Sigmoid colon (tissue), 7 donors: ENCODE results near the gene DHX9. TPM values are rescaled to one million over a fixed set of nuclear protein-coding genes. Genes with fewer than 3 reads are reported as not detected.

Experiments used
- DNase-seq: peaks from one replicate; pipeline ENCODE4 v3.0.0-alpha.2; 2019
- H3K27ac ChIP-seq, 4 donors: fragments of 200-600 bp; sonication (generic); one replicate each; pipeline ENCODE4 v1.5.1; 2016 to 2019; ENCODE audit warnings: mild to moderate bottlenecking in 1 of 4
- H3K27me3 ChIP-seq, 3 donors: fragments of 200-600 bp; sonication (generic); one replicate each; pipeline ENCODE4 v1.5.1; 2019; ENCODE audit warnings: mild to moderate bottlenecking in 1 of 3
- H3K36me3 ChIP-seq, 4 donors: fragments of 200-600 bp; sonication (generic); one replicate each; pipeline ENCODE4 v1.5.1; 2016 to 2019
- H3K4me1 ChIP-seq, 4 donors: fragments of 200-600 bp; sonication (generic); one replicate each; pipeline ENCODE4 v1.5.1; 2017 to 2019
- H3K4me3 ChIP-seq, 4 donors: fragments of 200-600 bp; sonication (generic); one replicate each; pipeline ENCODE4 v1.5.1; 2017 to 2019; ENCODE audit warnings: mild to moderate bottlenecking in 2 of 4, moderate library complexity in 1 of 4
- H3K9me3 ChIP-seq, 4 donors: fragments of 200-600 bp in 3 of 4; sonication (generic) in 3 of 4; one replicate each; pipeline versions ENCODE4 v1.5.1 to v1.6.1; 2013 to 2019
- EP300 ChIP-seq, 4 donors: sonication (generic); formaldehyde crosslinking; IDR thresholded peaks; one replicate each; pipeline ENCODE4 v1.6.1; 2017; ENCODE audit warnings: antibody characterized with exemption in 4 of 4
- POLR2A ChIP-seq, 2 donors: fragments of 450-650 bp; IDR thresholded peaks; one replicate each; pipeline ENCODE4 v1.6.1; 2016; ENCODE audit warnings: antibody characterized with exemption in 2 of 2, mild to moderate bottlenecking in 2 of 2, moderate library complexity in 2 of 2
- POLR2AphosphoS5 ChIP-seq, 4 donors: sonication (generic); formaldehyde crosslinking; IDR thresholded peaks; one replicate each; pipeline ENCODE4 v1.6.1; 2017; ENCODE audit warnings: antibody characterized with exemption in 4 of 4
- WGBS, 2 donors: extraction: QIAGEN DNeasy Blood & Tissue Kit; methylation state at CpG; one replicate each; pipeline ENCODE4 v1.1.7; 2013; 5-methylcytosine and 5-hydroxymethylcytosine counted together
- intact Hi-C: fragments of 100-400 bp; cut with DNase I; formaldehyde crosslinking; loops from one replicate; pipeline ENCODE4 v1.15.1; 2023
- polyA plus RNA-seq, 3 donors: library from polyadenylated mRNA; stranded (reverse); fragments of 200-250 nt; gene quantifications; one replicate each; pipeline ENCODE4 v1.2.3, GENCODE V29; 2013
- total RNA-seq, 4 donors: library from RNA; depleted of rRNA; stranded (reverse); fragments of >200 nt; gene quantifications; one replicate each; pipeline ENCODE4 v1.1.0, GENCODE V29; 2016
- TF ChIP-seq, protein P1 (sequence below), 4 experiments: fragments of 450-650 bp in 3 of 4; fragments of 200-600 bp in 1 of 4; IDR thresholded peaks; one replicate each; pipeline ENCODE4 v1.5.1; 2016 to 2019; ENCODE audit warnings: antibody characterized with exemption in 4 of 4, mild to moderate bottlenecking in 3 of 4, moderate library complexity in 2 of 4
- donor health status: healthy with polysubstance abuse.
- donor health status: Bipolar disorder and iron deficiency.
- donor health status: healthy.

DHX9 gene
- total and polyA plus RNA-seq, 7 donors = 25.4 to 96.7 (median 68.4) TPM

DNA sequence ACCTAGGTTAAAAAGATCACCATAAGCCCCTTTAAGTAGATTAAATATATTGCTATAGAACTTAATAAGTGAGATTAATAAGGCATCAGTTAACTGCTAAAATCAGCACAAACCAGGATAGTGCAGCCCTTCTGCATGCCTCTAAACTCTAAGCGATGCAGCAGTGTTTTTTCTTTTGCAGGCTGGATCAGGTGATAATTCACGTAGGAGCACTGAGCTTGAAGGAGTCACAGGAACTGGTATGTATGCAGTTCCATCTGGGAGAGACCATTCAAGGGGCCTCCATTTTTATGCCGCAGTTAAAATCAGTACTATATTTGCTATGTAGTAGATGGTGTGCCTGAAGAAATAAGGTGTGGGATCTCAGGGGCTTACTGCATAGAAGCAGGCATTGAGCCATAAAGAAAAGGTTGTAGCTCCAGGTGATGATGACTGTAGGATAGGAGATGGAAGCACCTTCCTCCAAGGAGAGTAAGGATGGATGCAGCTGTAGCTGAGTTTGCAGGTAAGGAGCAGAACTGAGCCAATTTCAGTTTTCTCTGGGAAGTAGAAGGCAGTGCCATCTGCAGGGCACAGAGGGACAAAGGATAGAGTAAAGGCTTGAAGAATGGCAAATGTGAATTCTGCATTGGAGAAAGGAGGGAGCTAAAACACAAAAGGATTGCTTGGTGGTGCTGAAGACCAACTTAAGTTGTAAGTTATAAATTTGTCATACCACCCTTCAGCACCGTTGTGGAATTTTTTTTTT lies 27.0 kb upstream of the DHX9 start:
- Histone ChIP-seq H3K4me3 (no peak overlapping the region), H3K27me3 (no peaks in the 10 kb centered on the region), H3K9me3 (no peaks in the 10 kb centered on the region), H3K4me1 (no peaks in the 10 kb centered on the region), H3K36me3 (peaks cover 0 to 47% (median 9%) of the 10 kb centered on the region in 4 donors), H3K27ac (no peak overlapping the region)
- TF ChIP-seq POLR2AphosphoS5 (IDR thresholded peaks at IDR 0.05) = no peak
- TF ChIP-seq, protein P1, sequence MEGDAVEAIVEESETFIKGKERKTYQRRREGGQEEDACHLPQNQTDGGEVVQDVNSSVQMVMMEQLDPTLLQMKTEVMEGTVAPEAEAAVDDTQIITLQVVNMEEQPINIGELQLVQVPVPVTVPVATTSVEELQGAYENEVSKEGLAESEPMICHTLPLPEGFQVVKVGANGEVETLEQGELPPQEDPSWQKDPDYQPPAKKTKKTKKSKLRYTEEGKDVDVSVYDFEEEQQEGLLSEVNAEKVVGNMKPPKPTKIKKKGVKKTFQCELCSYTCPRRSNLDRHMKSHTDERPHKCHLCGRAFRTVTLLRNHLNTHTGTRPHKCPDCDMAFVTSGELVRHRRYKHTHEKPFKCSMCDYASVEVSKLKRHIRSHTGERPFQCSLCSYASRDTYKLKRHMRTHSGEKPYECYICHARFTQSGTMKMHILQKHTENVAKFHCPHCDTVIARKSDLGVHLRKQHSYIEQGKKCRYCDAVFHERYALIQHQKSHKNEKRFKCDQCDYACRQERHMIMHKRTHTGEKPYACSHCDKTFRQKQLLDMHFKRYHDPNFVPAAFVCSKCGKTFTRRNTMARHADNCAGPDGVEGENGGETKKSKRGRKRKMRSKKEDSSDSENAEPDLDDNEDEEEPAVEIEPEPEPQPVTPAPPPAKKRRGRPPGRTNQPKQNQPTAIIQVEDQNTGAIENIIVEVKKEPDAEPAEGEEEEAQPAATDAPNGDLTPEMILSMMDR (IDR thresholded peaks at IDR 0.05) = no peak
- no peak for TF ChIP-seq POLR2A (IDR thresholded peaks at IDR 0.05)
- no peak for TF ChIP-seq EP300 (IDR thresholded peaks at IDR 0.05)
- no peak for DNase-seq
- 79 to 92% methylated on average over 4 of the region's 4 CpGs for WGBS, 2 donors
- intact Hi-C loops = no loop called here

DNA sequence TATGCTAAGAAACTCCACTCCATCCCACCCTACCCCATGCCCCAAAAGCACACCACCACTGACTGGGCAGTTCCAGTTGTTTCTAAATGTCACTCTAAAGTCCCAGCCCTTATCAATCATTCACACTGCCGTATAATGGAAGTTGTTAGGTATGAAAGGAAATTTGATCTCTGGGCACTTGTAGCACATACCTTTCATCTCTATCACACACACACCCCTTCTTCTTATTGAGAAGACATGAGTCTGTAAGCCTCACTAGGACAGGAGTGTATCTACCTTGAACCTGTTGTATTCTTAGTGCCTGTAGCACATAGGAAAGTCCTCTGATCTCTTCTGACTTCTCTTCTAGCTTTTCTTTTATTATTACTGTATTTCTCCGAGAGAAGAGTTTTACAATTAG lies 22.3 kb upstream of the DHX9 start:
- H3K36me3 ChIP-seq = peaks cover 11 to 85% (median 22%) of the 10 kb centered on the region in 4 donors
- no peak overlapping the region for H3K27ac ChIP-seq
- H3K4me3 ChIP-seq = no peak overlapping the region
- H3K4me1 ChIP-seq = no peaks in the 10 kb centered on the region
- intact Hi-C loops = no loop called here
- TF ChIP-seq, protein P1 (IDR thresholded peaks at IDR 0.05) = no peak
- no peak for TF ChIP-seq POLR2AphosphoS5 (IDR thresholded peaks at IDR 0.05)
- no peaks in the 10 kb centered on the region for H3K9me3 ChIP-seq
- H3K27me3 ChIP-seq = no peaks in the 10 kb centered on the region
- 78 to 93% methylated on average over 2 of the region's 2 CpGs for WGBS, 2 donors
- DNase-seq = no peak

DNA sequence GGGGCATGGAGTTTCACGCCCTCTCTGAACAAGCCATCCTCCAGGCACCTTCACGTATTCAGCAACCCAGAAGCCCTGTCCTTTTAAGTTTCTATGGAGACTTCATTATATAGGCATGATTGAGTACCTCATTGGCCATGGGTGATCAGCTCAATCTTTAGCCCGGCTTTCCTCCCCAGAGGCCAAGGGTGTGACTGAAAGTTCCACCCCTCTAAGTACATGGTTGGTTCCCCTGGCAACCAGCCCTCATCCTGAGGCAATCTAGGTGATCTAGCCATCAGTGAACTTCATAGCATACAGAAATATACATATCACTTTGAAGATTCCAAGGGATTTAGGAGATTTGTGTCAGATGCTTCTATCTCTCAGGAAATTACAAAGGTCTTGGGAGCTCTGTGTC lies 21.3 kb upstream of the DHX9 start:
- no peaks in the 10 kb centered on the region for H3K4me1 ChIP-seq
- H3K27ac ChIP-seq = no peak overlapping the region
- H3K9me3 ChIP-seq = no peaks in the 10 kb centered on the region
- H3K4me3 ChIP-seq = no peak overlapping the region
- 87 to 89% methylated on average over 3 of the region's 3 CpGs for WGBS, 2 donors
- peaks cover 11 to 82% (median 22%) of the 10 kb centered on the region in 4 donors for H3K36me3 ChIP-seq
- intact Hi-C loops = no loop called here
- H3K27me3 ChIP-seq = no peaks in the 10 kb centered on the region
- DNase-seq = no peak
- no peak for TF ChIP-seq EP300 (IDR thresholded peaks at IDR 0.05)
- TF ChIP-seq POLR2A (IDR thresholded peaks at IDR 0.05) = no peak
- TF ChIP-seq, protein P1 (IDR thresholded peaks at IDR 0.05) = no peak
- no peak for TF ChIP-seq POLR2AphosphoS5 (IDR thresholded peaks at IDR 0.05)

DNA sequence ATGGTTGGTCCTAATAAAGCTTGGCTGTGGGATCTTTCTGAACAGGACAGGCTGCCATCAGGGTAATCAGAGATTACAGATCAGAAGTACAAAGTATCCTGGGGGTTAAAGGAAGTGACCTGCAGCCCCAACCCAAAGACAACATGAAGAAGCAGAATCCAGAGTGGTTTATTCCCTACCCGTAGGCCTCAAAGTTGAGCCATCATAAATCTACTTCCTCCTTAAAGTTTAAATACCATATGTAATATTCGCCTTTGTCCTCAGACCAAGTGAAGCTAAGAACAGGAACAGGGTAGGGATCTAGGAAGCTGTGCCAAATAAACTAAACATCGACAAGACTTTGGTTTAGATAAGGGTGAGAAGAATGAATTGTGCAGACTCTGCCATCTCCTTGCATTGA lies 15.9 kb upstream of the DHX9 start:
- no peaks in the 10 kb centered on the region for H3K4me1 ChIP-seq
- peaks cover 3 to 50% (median 7%) of the 10 kb centered on the region in 4 donors for H3K36me3 ChIP-seq
- DNase-seq = no peak
- intact Hi-C loops = no loop called here
- no peak for TF ChIP-seq POLR2A (IDR thresholded peaks at IDR 0.05)
- TF ChIP-seq POLR2AphosphoS5 (IDR thresholded peaks at IDR 0.05) = no peak
- TF ChIP-seq EP300 (IDR thresholded peaks at IDR 0.05) = no peak
- TF ChIP-seq, protein P1 (IDR thresholded peaks at IDR 0.05) = no peak
- WGBS, 2 donors = 28 to 63% methylated on average over 3 of the region's 3 CpGs
- H3K4me3 ChIP-seq = no peak overlapping the region
- no peaks in the 10 kb centered on the region for H3K9me3 ChIP-seq
- H3K27me3 ChIP-seq = no peaks in the 10 kb centered on the region
- no peak overlapping the region for H3K27ac ChIP-seq

DNA sequence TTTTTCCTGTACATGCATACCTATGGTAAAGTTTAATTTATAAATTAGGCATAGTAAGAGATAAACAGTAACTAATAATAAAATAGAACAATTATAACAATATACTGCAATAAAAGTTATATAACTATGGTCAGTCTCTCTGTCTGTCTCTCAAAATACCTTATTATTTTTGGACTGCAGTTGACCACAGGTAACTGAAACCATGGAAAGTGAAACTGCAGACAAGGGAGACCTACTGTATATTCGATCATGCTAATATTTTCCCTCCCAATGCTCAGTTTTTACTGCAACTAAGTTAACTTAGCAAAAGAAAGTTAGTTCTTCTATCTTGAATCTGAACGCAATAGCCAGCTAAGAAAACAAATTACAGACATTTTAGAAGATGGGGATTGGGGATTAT lies 12.3 kb upstream of the DHX9 start:
- Histone ChIP-seq H3K27me3 (no peaks in the 10 kb centered on the region), H3K4me1 (no peaks in the 10 kb centered on the region), H3K9me3 (no peaks in the 10 kb centered on the region), H3K4me3 (no peak overlapping the region), H3K27ac (no peak overlapping the region), H3K36me3 (peaks cover 0 to 22% (median 0%) of the 10 kb centered on the region in 4 donors)
- intact Hi-C loops = no loop called here
- no peak for DNase-seq
- 89 to 94% methylated on average over 2 of the region's 2 CpGs for WGBS, 2 donors
- TF ChIP-seq, protein P1 (IDR thresholded peaks at IDR 0.05) = no peak
- TF ChIP-seq POLR2A (IDR thresholded peaks at IDR 0.05) = no peak
- TF ChIP-seq POLR2AphosphoS5 (IDR thresholded peaks at IDR 0.05) = no peak
- no peak for TF ChIP-seq EP300 (IDR thresholded peaks at IDR 0.05)
